Epithelial cell of proximal tubule (primary cell): Measurements from ENCODE around the gene PGLYRP1. TPM values are rescaled to one million over a fixed set of nuclear protein-coding genes. Genes with fewer than 3 reads are reported as not detected.

Source experiments
- DNase-seq: peaks from one replicate; pipeline ENCODE4 v3.0.0-alpha.2; 2011; ENCODE audit warnings: low read depth
- H3K4me3 ChIP-seq: 2 replicates; pipeline ENCODE4 v1.5.1; 2011; ENCODE audit warnings: low read depth, mild to moderate bottlenecking, low read length
- total RNA-seq: library from RNA; depleted of rRNA; stranded (reverse); fragments of >200 nt; gene quantifications from 2 replicates; pipeline ENCODE4 v1.2.3, GENCODE V29; 2015
- TF ChIP-seq, protein P1 (sequence below): conservative IDR thresholded peaks from 2 replicates; pipeline ENCODE4 v1.5.1; 2012; ENCODE audit warnings: low read depth, mild to moderate bottlenecking, low read length

Gene PGLYRP1
- total RNA-seq, 1 donor from 2014 or later: not detected

DNA sequence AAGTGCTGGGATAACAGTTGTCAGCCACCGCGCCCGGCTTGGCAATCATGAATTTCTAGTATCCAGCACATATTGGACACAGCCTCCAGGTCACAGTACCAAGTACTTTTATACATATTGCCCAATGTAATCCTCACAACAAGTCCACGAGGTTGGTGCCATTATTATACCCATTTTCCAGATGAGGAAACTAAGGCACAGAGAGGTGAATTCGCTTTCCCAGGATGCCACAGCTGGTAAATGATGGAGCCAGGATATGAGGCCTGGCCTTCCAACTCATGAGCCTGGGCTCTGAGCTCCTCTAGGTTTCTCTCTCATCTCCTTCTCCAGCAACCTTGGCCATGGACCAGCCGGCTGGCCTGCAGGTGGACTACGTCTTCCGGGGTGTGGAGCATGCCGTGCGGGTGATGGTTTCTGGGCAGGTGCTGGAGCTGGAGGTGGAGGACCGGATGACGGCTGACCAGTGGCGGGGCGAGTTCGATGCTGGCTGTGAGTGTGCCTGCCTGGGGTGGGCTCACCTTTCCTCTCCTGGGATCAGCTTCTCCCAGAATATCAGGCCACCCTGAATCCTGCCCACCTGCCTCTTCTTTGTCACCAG is 20.1 kb downstream of the PGLYRP1 start:
- TF ChIP-seq, protein P1, sequence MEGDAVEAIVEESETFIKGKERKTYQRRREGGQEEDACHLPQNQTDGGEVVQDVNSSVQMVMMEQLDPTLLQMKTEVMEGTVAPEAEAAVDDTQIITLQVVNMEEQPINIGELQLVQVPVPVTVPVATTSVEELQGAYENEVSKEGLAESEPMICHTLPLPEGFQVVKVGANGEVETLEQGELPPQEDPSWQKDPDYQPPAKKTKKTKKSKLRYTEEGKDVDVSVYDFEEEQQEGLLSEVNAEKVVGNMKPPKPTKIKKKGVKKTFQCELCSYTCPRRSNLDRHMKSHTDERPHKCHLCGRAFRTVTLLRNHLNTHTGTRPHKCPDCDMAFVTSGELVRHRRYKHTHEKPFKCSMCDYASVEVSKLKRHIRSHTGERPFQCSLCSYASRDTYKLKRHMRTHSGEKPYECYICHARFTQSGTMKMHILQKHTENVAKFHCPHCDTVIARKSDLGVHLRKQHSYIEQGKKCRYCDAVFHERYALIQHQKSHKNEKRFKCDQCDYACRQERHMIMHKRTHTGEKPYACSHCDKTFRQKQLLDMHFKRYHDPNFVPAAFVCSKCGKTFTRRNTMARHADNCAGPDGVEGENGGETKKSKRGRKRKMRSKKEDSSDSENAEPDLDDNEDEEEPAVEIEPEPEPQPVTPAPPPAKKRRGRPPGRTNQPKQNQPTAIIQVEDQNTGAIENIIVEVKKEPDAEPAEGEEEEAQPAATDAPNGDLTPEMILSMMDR: no peak
- DNase-seq: no peak
- H3K4me3 ChIP-seq: no peak overlapping the region

DNA sequence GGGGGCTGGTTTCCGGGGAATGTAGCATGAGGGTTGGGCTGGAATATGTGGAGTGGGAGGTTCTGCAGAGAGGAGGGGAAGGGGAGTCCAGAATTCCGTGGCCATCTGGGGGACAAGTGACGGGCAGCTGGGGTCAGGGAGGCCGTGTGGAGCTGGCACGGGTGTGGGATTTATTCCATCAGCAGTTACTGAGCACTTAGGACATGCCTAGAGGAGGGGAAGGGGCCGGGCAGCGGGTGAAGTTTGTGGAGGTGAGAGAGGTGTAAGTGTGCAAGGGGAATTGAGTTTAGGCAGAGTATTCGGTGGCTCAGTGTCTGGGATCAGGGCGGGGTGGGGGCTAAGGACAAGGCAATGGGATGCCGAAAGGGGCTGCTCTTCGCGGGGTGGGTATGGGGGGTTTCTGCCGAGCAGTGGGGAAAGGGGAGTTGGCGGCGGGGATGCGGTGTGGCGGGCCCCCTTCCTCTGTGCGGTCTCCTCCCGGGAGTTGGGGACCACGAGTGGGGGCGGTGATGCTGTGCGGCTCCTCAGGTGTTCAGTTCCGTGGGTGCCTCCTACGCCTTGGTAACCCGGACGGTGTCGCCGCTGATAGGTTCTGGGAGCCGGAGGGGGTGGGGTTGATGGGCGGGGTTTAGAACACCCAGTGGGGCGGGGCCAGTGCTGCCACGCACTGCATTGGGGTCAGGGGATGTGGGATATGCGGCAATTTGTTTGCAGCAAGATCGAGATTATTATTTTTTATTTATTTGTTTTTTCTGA is 22.2 kb downstream of the PGLYRP1 start:
- TF ChIP-seq, protein P1: no peak
- no peak overlapping the region for H3K4me3 ChIP-seq
- DNase-seq: no peak

DNA sequence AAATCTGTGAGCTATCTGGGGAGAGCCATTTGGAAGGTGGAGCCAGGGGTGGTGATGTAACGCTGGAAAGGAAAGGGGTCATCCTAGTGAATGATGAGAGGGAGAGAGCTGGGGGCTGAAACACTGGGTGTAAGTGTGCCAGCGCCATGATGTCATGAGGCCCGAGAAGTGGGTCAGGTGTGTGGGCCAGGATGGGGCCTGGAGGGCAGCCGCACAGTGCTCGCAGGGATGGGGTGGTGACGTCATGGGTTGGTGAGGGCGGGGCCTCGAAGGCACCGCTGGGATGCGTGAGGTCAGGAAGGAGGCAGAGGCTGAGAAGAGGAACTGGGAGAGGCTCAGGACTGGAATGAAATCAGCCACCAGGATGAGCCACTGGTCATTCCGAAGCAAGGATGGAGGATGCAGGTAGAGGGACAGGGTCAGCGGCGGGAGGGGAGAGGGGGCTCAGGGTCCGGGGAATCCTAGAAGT is 23.2 kb downstream of the PGLYRP1 start:
- no peak overlapping the region for H3K4me3 ChIP-seq
- TF ChIP-seq, protein P1: no peak
- DNase-seq: no peak

DNA sequence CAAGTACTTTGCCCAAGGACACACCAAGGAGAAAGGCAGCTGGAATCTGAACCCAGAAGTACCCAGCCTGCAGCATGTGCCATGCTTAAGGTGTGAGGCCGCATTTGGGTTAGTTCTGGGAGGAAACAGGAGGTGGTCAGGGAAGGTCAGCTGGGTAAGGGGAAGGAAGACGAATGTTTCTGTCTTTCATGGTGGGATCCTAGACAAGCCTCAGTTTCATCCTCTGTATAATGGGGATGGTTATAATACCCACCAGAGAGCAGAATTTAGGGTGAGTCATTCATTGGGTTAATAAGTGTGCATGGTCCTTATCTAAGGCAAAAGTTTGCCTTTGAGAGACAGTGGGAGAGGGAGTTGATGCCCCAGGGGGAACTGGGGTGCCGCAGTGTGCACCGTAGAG is 24.0 kb downstream of the PGLYRP1 start:
- DNase-seq: no peak
- H3K4me3 ChIP-seq: no peak overlapping the region
- TF ChIP-seq, protein P1: no peak

DNA sequence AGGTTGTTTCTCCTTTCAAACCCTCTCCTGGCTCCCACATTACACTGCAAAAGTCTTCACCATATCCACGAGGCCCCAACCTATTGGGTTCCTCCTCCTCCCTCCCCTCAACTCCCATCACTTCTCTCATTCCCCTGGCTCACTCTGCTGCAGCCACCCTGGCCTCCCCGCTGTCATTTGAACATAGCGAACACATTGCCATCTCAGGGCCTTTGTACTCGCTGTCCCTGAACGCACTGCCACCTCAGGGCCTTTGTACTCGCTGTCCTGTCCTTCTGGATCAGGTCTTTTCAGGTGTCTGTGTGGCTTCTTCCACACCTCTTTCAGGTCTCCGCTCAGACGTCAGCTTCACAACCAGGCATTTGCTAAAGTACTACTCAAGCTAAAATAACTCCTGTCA is 25.9 kb downstream of the PGLYRP1 start:
- TF ChIP-seq, protein P1: no peak
- no peak for DNase-seq
- H3K4me3 ChIP-seq: no peak overlapping the region

DNA sequence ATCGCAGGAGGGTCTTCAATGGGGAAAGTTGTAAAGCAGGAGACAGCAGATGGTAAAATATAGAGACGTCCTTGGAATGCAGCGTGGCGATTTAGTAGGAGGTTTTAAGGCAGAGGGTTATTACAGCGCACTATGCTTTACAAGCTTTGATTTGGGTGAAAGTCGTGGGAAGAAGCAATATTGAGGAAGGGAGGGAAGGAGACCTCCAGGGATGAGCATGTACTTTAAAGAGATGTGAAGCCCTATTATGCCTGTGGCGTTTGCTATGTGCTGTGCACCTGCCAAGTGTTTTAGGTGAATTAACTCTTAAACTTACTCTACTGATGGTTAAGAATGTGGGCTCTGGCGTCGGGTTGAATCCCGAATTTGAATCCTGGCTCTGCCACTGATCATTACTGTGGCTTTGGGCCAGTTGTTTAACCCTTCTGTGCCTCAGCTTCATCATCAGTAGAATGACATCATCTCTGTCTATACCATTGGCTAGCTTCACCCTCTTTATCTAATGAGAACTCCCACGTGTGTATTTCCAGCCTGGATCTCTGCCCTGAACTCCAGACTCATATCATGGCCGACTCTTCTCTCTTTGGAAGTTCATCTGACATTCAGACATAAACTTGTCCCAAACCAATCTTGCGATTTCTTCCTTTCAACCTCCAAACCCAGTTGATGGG is 27.0 kb downstream of the PGLYRP1 start:
- peak overlapping the region; percentile 74 for H3K4me3 ChIP-seq
- TF ChIP-seq, protein P1: no peak
- DNase-seq: no peak
